ENCODE results near the gene CLEC18C.
"Not testable (repeated sequence)": the region's sequence is repeated elsewhere in the genome, so short reads cannot be mapped to it uniquely, and the experiment has no call there.

The CLEC18C gene

GRCh38 chr16:70173212-70173837 is at the start of gene CLEC18C:
CLEC18C (plus strand) TSS chr16:70173787; CDS start chr16:70174279, 492 bp downstream.
- H3K4me3 ChIP-seq (ENCODE audit: control insufficient read depth, low read depth, low read length); DNase-seq (ENCODE audit: low read depth): not testable (repeated sequence)

GRCh38 chr16:70123822-70124221 is 49.8 kb upstream of the CLEC18C start:
- not testable (repeated sequence) for H3K4me3 ChIP-seq (ENCODE audit: control insufficient read depth, low read depth, low read length); DNase-seq (ENCODE audit: low read depth)

DNA sequence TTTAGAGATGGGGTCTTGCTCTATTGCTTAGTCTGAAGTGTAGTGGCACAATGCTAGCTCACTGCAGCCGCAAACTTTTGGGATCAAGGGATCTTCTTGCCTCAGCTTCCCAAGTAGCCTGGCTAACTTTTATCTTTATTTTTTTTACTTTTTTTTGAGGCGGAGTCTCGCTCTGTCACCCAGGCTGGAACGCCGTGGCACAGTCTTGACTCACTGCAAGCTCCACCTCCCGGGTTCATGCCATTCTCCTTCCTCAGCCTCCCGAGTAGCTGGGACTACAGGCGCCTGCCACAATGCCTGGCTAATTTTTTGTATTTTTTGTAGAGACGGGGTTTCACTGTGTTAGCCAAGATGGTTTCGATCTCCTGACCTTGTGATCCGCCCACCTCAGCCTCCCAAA is 47.4 kb upstream of the CLEC18C start:
- H3K4me3 ChIP-seq (ENCODE audit: control insufficient read depth, low read depth, low read length); DNase-seq (ENCODE audit: low read depth): not testable (repeated sequence)

- H3K4me3 ChIP-seq (ENCODE audit: control insufficient read depth, low read depth, low read length); DNase-seq (ENCODE audit: low read depth): not testable (repeated sequence)
These were observed 45.9 kb upstream of the CLEC18C start for GRCh38 chr16:70127706-70128105.

DNA sequence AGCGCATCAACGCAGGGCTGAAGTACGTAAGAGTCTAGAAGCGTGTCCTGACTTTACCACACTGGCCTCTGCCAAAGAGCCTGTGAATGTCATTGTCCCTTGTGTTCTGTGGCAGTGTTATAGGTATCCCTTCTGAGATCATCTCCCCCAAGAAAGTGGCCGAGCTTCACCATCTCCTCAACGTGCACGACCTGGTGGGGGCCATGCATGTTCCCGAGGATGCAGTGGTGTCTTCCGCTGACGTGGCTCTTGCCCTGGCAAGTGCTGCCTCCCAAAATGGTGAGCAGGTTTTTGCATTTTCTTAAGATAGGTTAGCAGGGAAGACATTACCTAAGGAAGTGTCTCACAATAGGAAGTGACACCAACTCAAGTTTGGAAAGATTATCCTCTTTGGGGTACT is 44.7 kb upstream of the CLEC18C start:
- H3K4me3 ChIP-seq (ENCODE audit: control insufficient read depth, low read depth, low read length); DNase-seq (ENCODE audit: low read depth): not testable (repeated sequence)

DNA sequence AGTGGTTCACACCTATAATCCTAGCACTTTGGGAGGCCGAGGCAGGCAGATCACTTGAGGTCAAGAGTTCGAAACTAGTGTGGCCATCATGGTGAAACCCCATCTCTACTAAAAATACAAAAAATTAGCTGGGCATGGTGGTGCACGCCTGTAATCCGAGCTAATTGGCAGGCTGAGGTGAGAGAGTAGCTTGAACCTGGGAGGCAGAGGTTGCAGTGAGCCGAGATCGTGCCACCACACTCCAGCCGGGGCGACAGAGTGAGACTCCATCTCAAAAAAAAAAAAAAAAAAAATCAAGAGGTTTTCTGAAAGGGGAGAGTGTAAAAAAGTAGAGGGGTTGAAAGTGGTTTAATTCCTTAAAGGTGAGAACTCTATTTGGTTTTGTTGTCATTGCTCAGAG is 37.8 kb upstream of the CLEC18C start:
- DNase-seq (ENCODE audit: low read depth); H3K4me3 ChIP-seq (ENCODE audit: control insufficient read depth, low read depth, low read length): not testable (repeated sequence)

DNA sequence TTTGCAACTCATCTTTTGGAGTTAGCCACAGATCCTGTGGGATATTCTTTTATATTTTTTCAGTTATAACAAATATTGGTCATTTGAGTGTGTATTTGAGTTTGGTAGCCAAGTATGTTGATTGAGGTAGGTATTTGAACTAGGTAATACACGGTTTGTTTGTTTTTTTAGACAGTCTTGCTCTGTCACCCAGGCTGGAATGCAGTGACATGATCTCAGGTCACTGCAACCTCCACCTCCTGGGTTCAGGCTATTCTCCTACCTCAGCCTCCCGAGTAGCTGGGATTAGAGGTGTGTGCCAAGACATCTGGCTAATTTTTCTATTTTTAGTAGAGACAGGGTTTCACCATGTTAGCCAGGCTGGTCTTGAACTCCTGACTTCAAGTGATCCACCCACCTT is 37.0 kb upstream of the CLEC18C start:
- DNase-seq (ENCODE audit: low read depth); H3K4me3 ChIP-seq (ENCODE audit: control insufficient read depth, low read depth, low read length): not testable (repeated sequence)

- not testable (repeated sequence) for DNase-seq (ENCODE audit: low read depth); H3K4me3 ChIP-seq (ENCODE audit: control insufficient read depth, low read depth, low read length)
These were observed 30.8 kb upstream of the CLEC18C start for GRCh38 chr16:70142739-70143138.

- DNase-seq (ENCODE audit: low read depth); H3K4me3 ChIP-seq (ENCODE audit: control insufficient read depth, low read depth, low read length): not testable (repeated sequence)
These were observed 30.2 kb upstream of the CLEC18C start for GRCh38 chr16:70143231-70143895.

- not testable (repeated sequence) for DNase-seq (ENCODE audit: low read depth); H3K4me3 ChIP-seq (ENCODE audit: control insufficient read depth, low read depth, low read length)
These were observed 25.7 kb upstream of the CLEC18C start for GRCh38 chr16:70147853-70148252.

- not testable (repeated sequence) for DNase-seq (ENCODE audit: low read depth); H3K4me3 ChIP-seq (ENCODE audit: control insufficient read depth, low read depth, low read length)
These were observed 25.1 kb upstream of the CLEC18C start for GRCh38 chr16:70148453-70148852.

GRCh38 chr16:70149296-70149695 is 24.3 kb upstream of the CLEC18C start:
- H3K4me3 ChIP-seq (ENCODE audit: control insufficient read depth, low read depth, low read length); DNase-seq (ENCODE audit: low read depth): not testable (repeated sequence)

DNA sequence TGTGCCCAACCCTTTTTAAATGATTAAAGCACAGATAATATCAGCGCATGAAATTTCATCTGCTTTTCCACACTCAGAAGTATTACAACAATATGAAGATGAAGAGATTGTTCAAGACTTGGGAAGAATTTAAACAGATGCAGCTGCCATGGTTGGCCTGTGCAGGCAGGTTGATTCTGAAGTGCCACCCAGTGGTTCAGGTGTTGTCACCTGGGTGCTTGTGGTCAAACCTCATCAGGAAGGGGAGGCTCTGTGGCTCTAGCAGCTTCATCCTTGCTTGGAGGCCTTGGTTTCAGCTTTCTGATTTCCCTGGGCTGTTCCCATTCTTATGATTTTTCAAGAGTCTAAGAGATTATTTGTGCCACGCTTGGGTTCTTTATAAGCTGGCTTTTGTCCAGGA is 22.2 kb upstream of the CLEC18C start:
- TF ChIP-seq CTCF (conservative IDR thresholded peaks at IDR 0.05; ENCODE audit: control insufficient read depth, insufficient read depth, low read depth, low read length), result no peak
- no peak for DNase-seq (ENCODE audit: low read depth)
- H3K4me3 ChIP-seq (ENCODE audit: control insufficient read depth, low read depth, low read length), result no peak overlapping the region
